Gastrocnemius medialis (tissue), 4 donors: ENCODE measurements around the gene HPCAL1.

Experiments
- POLR2A ChIP-seq, 2 donors: fragments of 450-650 bp; IDR thresholded peaks; one replicate each; pipeline ENCODE4 v1.6.1; 2017; ENCODE audit warnings: antibody characterized with exemption in 2 of 2, mild to moderate bottlenecking in 2 of 2, moderate library complexity in 2 of 2
- TF ChIP-seq, protein P1 (sequence below), 5 experiments: fragments of 450-650 bp in 3 of 5; fragments of 200-600 bp in 2 of 5; sonication (generic) in 2 of 5; IDR thresholded peaks in 4 of 5; conservative IDR thresholded peaks in 1 of 5; 1 replicate in 4 of 5; 2 replicates in 1 of 5; pipeline ENCODE4 v1.5.1; 2016 to 2019; ENCODE audit warnings: antibody characterized with exemption in 5 of 5, mild to moderate bottlenecking in 3 of 5, moderate library complexity in 3 of 5

DNA sequence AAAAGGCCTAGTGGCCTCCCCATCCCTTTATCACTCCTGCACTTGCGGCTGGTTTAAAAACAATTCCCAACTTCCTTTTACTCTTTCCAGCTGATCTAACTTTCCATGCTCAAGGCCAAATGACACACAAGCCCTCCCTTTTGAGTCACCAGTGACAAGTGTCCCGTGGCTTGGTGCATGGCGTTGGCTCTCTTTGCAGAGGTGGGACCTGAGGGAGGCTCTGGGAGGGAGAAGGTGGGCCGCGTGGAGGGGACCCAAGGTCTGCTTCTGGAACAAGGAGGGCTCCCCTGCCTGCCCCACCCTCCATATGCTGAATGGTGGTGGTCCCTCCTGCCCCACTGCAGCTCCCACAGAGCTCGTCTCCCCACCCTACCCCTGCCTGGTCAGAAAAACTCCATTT, 30.8 kb upstream of the HPCAL1 start:
- TF ChIP-seq, protein P1, sequence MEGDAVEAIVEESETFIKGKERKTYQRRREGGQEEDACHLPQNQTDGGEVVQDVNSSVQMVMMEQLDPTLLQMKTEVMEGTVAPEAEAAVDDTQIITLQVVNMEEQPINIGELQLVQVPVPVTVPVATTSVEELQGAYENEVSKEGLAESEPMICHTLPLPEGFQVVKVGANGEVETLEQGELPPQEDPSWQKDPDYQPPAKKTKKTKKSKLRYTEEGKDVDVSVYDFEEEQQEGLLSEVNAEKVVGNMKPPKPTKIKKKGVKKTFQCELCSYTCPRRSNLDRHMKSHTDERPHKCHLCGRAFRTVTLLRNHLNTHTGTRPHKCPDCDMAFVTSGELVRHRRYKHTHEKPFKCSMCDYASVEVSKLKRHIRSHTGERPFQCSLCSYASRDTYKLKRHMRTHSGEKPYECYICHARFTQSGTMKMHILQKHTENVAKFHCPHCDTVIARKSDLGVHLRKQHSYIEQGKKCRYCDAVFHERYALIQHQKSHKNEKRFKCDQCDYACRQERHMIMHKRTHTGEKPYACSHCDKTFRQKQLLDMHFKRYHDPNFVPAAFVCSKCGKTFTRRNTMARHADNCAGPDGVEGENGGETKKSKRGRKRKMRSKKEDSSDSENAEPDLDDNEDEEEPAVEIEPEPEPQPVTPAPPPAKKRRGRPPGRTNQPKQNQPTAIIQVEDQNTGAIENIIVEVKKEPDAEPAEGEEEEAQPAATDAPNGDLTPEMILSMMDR (IDR thresholded peaks at IDR 0.05 in 4 of 5, conservative IDR thresholded peaks at IDR 0.05 in 1 of 5), result no peak
- TF ChIP-seq POLR2A (IDR thresholded peaks at IDR 0.05), result no peak
